ENCODE measurements around the gene ZBTB20.

- TF ChIP-seq CTCF (conservative IDR thresholded peaks at IDR 0.05) (no peak), EZH2 (IDR thresholded peaks at IDR 0.05; ENCODE audit: low read depth) (no peak)
Measured at GRCh38 chr3:114741066-114741465, 406.0 kb downstream of the ZBTB20 start.

Data from PC-9 (cell line).